GM18907 (cell line): ENCODE data around the gene TRDN.

Experiments
- ATAC-seq: cut with Tn5 transposase; IDR thresholded peaks from one replicate; pipeline ENCODE4 v1.9.1; 2021; ENCODE audit warnings: mild to moderate bottlenecking, moderate library complexity; ENCODE audit not compliant: unreplicated experiment

Gene TRDN

GRCh38 chr6:123636782-123637181 is at the start of gene TRDN:
TSS of gene TRDN (minus strand) at chr6:123636950. CDS start at chr6:123636775, 175 bp downstream.
- ATAC-seq, result no peak

GRCh38 chr6:123681957-123682462 is 45.3 kb upstream of the TRDN start:
- ATAC-seq, result no peak

GRCh38 chr6:123677897-123678296 is 41.1 kb upstream of the TRDN start:
- ATAC-seq, result no peak

- ATAC-seq, result no peak
Measured at GRCh38 chr6:123676793-123677192, 40.0 kb upstream of the TRDN start.

- no peak for ATAC-seq
Measured at GRCh38 chr6:123668965-123669591, 32.3 kb upstream of the TRDN start.

GRCh38 chr6:123668063-123668462 is 31.3 kb upstream of the TRDN start:
- ATAC-seq, result no peak

- ATAC-seq, result no peak
Measured at GRCh38 chr6:123663436-123663835, 26.7 kb upstream of the TRDN start.

GRCh38 chr6:123662757-123663156 is 26.0 kb upstream of the TRDN start:
- no peak for ATAC-seq

- ATAC-seq, result no peak
Measured at GRCh38 chr6:123661105-123661891, 24.5 kb upstream of the TRDN start.

GRCh38 chr6:123659960-123660748 is 23.4 kb upstream of the TRDN start:
- no peak for ATAC-seq

GRCh38 chr6:123658848-123659247 is 22.1 kb upstream of the TRDN start:
- no peak for ATAC-seq

- peak; percentile 87 for ATAC-seq
Measured at GRCh38 chr6:123655521-123656306, 19.0 kb upstream of the TRDN start.

- no peak for ATAC-seq
Measured at GRCh38 chr6:123648723-123649122, 12.0 kb upstream of the TRDN start.

GRCh38 chr6:123648020-123648580 is 11.3 kb upstream of the TRDN start:
- ATAC-seq, result no peak

- no peak for ATAC-seq
Measured at GRCh38 chr6:123641497-123641896, 4.7 kb upstream of the TRDN start.

GRCh38 chr6:123640567-123641187 is 3.9 kb upstream of the TRDN start:
- no peak for ATAC-seq

- ATAC-seq, result no peak
Measured at GRCh38 chr6:123638865-123639264, 2.1 kb upstream of the TRDN start.

- ATAC-seq, result no peak
Measured at GRCh38 chr6:123636282-123636681, 468 bp downstream of the TRDN start.

- ATAC-seq, result no peak
Measured at GRCh38 chr6:123635567-123635966, 1.2 kb downstream of the TRDN start.

GRCh38 chr6:123635144-123635543 is 1.6 kb downstream of the TRDN start:
- no peak for ATAC-seq
